IMR-90 (cell line): ENCODE measurements around the gene LRP6. TPM values are rescaled to one million over a fixed set of nuclear protein-coding genes. Genes with fewer than 3 reads are reported as not detected.

Experiments
- ATAC-seq: fragments of 200-7000 bp; cut with Tn5 transposase; 2 replicates; pipeline ENCODE4 v1.9.1; 2020; ENCODE audit warnings: low read depth, mild to moderate bottlenecking, moderate library complexity
- BruUV-seq: library from RNA; stranded (reverse); fragments of 400-500 nt; replicated peaks from 2 replicates; lab custom pipeline; 2021; lab: Mats Ljungman, UMichigan
- CTCF ChIA-PET: fragments of 300-600 bp; formaldehyde crosslinking; extraction: SDS; loops from one replicate; lab custom pipeline; 2021; ENCODE audit warnings: antibody characterized with exemption; lab: Yijun Ruan, JAX
- POLR2A ChIA-PET: fragments of 300-600 bp; sonication (Branson Sonifier 250); formaldehyde crosslinking; loops from one replicate; lab custom pipeline; 2022; ENCODE audit warnings: antibody characterized with exemption; ENCODE audit not compliant: unreplicated experiment; lab: Charles Lee
- DNase-seq: peaks from one replicate; pipeline ENCODE4 v3.0.0; 2013
- H2AFZ ChIP-seq: replicated peaks from 2 replicates; pipeline ENCODE3; 2013; ENCODE audit warnings: low read length, mild to moderate bottlenecking; ENCODE audit not compliant: poor library complexity
- H2AK5ac ChIP-seq: 2 replicates; pipeline ENCODE4 v1.6.1; 2013; ENCODE audit warnings: low read depth, low read length, inconsistent platforms
- H2AK9ac ChIP-seq: replicated peaks from 2 replicates; pipeline ENCODE3; 2013; ENCODE audit warnings: mild to moderate bottlenecking, low read depth, low read length, moderate library complexity; ENCODE audit not compliant: poor library complexity
- H2BK120ac ChIP-seq: 2 replicates; pipeline ENCODE4 v1.6.1; 2013; ENCODE audit warnings: low read depth, low read length, inconsistent platforms
- H2BK15ac ChIP-seq: 3 replicates; pipeline ENCODE4 v1.6.1; 2013; ENCODE audit warnings: low read depth, low read length, inconsistent platforms
- H2BK20ac ChIP-seq: 2 replicates; pipeline ENCODE4 v1.6.1; 2013; ENCODE audit warnings: low read depth, mild to moderate bottlenecking, inconsistent platforms, low read length, moderate library complexity
- H2BK5ac ChIP-seq: 2 replicates; pipeline ENCODE4 v1.6.1; 2013; ENCODE audit warnings: mild to moderate bottlenecking, low read depth, low read length, inconsistent platforms; ENCODE audit not compliant: poor library complexity, severe bottlenecking
- H3K14ac ChIP-seq: replicated peaks from 2 replicates; pipeline ENCODE4 v1.6.1; 2013; ENCODE audit warnings: low read depth, low read length, inconsistent platforms
- H3K18ac ChIP-seq: 2 replicates; pipeline ENCODE4 v1.6.1; 2013; ENCODE audit warnings: low read depth, low read length, control low read depth
- H3K23ac ChIP-seq: 2 replicates; pipeline ENCODE4 v1.6.1; 2013; ENCODE audit warnings: low read depth, low read length, inconsistent platforms
- H3K27ac ChIP-seq: 2 replicates; pipeline ENCODE4 v1.5.1; 2013; ENCODE audit warnings: mild to moderate bottlenecking, control low read depth, low read length; ENCODE audit not compliant: insufficient read depth
- H3K27me3 ChIP-seq: 2 replicates; pipeline ENCODE4 v1.6.1; 2013; ENCODE audit warnings: low read length; ENCODE audit not compliant: control insufficient read depth, insufficient read depth
- H3K36me3 ChIP-seq: 2 replicates; pipeline ENCODE4 v1.6.1; 2013; ENCODE audit warnings: low read length, mixed read lengths; ENCODE audit not compliant: control insufficient read depth, insufficient read depth
- H3K4ac ChIP-seq: 2 replicates; pipeline ENCODE4 v1.6.1; 2013; ENCODE audit warnings: low read depth, low read length, inconsistent platforms
- H3K4me1 ChIP-seq: 2 replicates; pipeline ENCODE4 v1.6.1; 2013; ENCODE audit warnings: low read length, mixed read lengths; ENCODE audit not compliant: control insufficient read depth, insufficient read depth
- H3K4me2 ChIP-seq: 2 replicates; pipeline ENCODE4 v1.6.1; 2013; ENCODE audit warnings: low read depth, mild to moderate bottlenecking, control low read depth, low read length, moderate library complexity
- H3K4me3 ChIP-seq: 2 replicates; pipeline ENCODE4 v1.5.1; 2013; ENCODE audit warnings: low read depth, mild to moderate bottlenecking, control low read depth, low read length, moderate library complexity; ENCODE audit not compliant: insufficient read depth
- H3K56ac ChIP-seq: 2 replicates; pipeline ENCODE4 v1.6.1; 2013; ENCODE audit warnings: low read length, inconsistent platforms; ENCODE audit not compliant: insufficient read depth; ENCODE audit errors: extremely low read depth
- H3K79me1 ChIP-seq, 2 experiments: 2 replicates each; pipeline ENCODE4 v1.6.1; 2013; ENCODE audit warnings: low read length in 2 of 2, inconsistent platforms in 1 of 2, low read depth in 1 of 2
- H3K9ac ChIP-seq: 2 replicates; pipeline ENCODE4 v1.6.1; 2013; ENCODE audit warnings: low read depth, low read length, control low read depth
- H3K9me1 ChIP-seq: 2 replicates; pipeline ENCODE4 v1.6.1; 2013; ENCODE audit warnings: low read length, inconsistent platforms; ENCODE audit not compliant: insufficient read depth
- H3K9me3 ChIP-seq: 2 replicates; pipeline ENCODE4 v1.6.1; 2013; ENCODE audit warnings: low read length; ENCODE audit not compliant: control insufficient read depth, insufficient read depth
- H4K20me1 ChIP-seq: 2 replicates; pipeline ENCODE4 v1.6.1; 2013; ENCODE audit warnings: low read length, inconsistent platforms; ENCODE audit not compliant: insufficient read depth
- H4K5ac ChIP-seq: 2 replicates; pipeline ENCODE4 v1.6.1; 2013; ENCODE audit warnings: mild to moderate bottlenecking, low read depth, low read length, control low read depth
- H4K8ac ChIP-seq, 2 experiments: 2 replicates each; pipeline ENCODE4 v1.6.1; 2013; ENCODE audit warnings: low read depth in 2 of 2, low read length in 2 of 2, control low read depth in 1 of 2, inconsistent platforms in 1 of 2
- H4K91ac ChIP-seq: 2 replicates; pipeline ENCODE4 v1.6.1; 2013; ENCODE audit warnings: low read depth, low read length, inconsistent platforms; ENCODE audit not compliant: insufficient read depth
- CEBPB ChIP-seq: IDR thresholded peaks from 2 replicates; pipeline ENCODE4 v1.6.1; 2012; ENCODE audit warnings: low read depth, low read length, improper control_type of control experiment
- CHD1 ChIP-seq: IDR thresholded peaks from 2 replicates; pipeline ENCODE4 v1.6.1; 2012; ENCODE audit warnings: low read depth, low read length, improper control_type of control experiment
- ELK1 ChIP-seq: fragments of 150-350 bp; IDR thresholded peaks from 2 replicates; pipeline ENCODE4 v1.6.1; 2016; ENCODE audit warnings: low read depth, mild to moderate bottlenecking, low read length, moderate library complexity, borderline replicate concordance
- FOS ChIP-seq: fragments of 150-350 bp; IDR thresholded peaks from 2 replicates; pipeline ENCODE4 v1.6.1; 2016; ENCODE audit warnings: low read depth, low read length
- MAFK ChIP-seq: IDR thresholded peaks from 2 replicates; pipeline ENCODE4 v1.6.1; 2012; ENCODE audit warnings: low read depth, low read length, improper control_type of control experiment
- MAZ ChIP-seq: IDR thresholded peaks from 2 replicates; pipeline ENCODE4 v1.6.1; 2012; ENCODE audit warnings: low read depth, mild to moderate bottlenecking, low read length, improper control_type of control experiment, moderate library complexity, borderline replicate concordance
- MXI1 ChIP-seq: IDR thresholded peaks from 2 replicates; pipeline ENCODE4 v1.6.1; 2012; ENCODE audit warnings: low read depth, mild to moderate bottlenecking, low read length, moderate library complexity, borderline replicate concordance
- NFE2L2 ChIP-seq: fragments of 150-350 bp; IDR thresholded peaks from 2 replicates; pipeline ENCODE4 v1.6.1; 2016; ENCODE audit warnings: low read depth, mild to moderate bottlenecking, low read length
- POLR2A ChIP-seq: IDR thresholded peaks from 2 replicates; pipeline ENCODE4 v1.6.1; 2012; ENCODE audit warnings: mild to moderate bottlenecking, low read depth, low read length
- RAD21 ChIP-seq: IDR thresholded peaks from 2 replicates; pipeline ENCODE4 v1.6.1; 2012; ENCODE audit warnings: low read length, improper control_type of control experiment
- RCOR1 ChIP-seq: IDR thresholded peaks from 2 replicates; pipeline ENCODE4 v1.6.1; 2012; ENCODE audit warnings: mild to moderate bottlenecking, low read length, improper control_type of control experiment; ENCODE audit not compliant: insufficient replicate concordance
- RFX5 ChIP-seq: IDR thresholded peaks from 2 replicates; pipeline ENCODE4 v1.8.0; 2012; ENCODE audit warnings: low read depth, mild to moderate bottlenecking, low read length, moderate library complexity
- USF2 ChIP-seq: fragments of 150-350 bp; IDR thresholded peaks from 2 replicates; pipeline ENCODE4 v1.6.1; 2017; ENCODE audit warnings: mild to moderate bottlenecking, antibody characterized with exemption, low read length, low read depth
- WGBS, 2 experiments: methylation state at CpG; one replicate each; pipeline versions ENCODE4 v1.1.5 to v1.1.7; 2013; ENCODE audit warnings: missing lambda C conversion rate in 2 of 2; ENCODE audit not compliant: insufficient read length in 1 of 2; ENCODE audit errors: extremely low coverage in 2 of 2; 5-methylcytosine and 5-hydroxymethylcytosine counted together
- dilution Hi-C: fragments of 300-500 bp; cut with HindIII; formaldehyde crosslinking; loops from one replicate; pipeline ENCODE4 v1.14.3; 2018; ENCODE audit warnings: low sequenced_read_pairs; ENCODE audit not compliant: unreplicated experiment
- in situ Hi-C: fragments of 300-500 bp; cut with MboI; formaldehyde crosslinking; loops from 3 replicates; pipeline ENCODE4 v1.14.3; 2019; ENCODE audit warnings: low sequenced_read_pairs, inconsistent platforms, mixed read lengths
- intact Hi-C: fragments of 100-400 bp; cut with micrococcal nuclease; formaldehyde crosslinking; loops from 2 replicates; pipeline ENCODE4 v1.10.0; 2022
- polyA plus RNA-seq, 3 experiments: library from polyadenylated mRNA; depleted of rRNA; stranded (reverse); fragments of >200 nt; gene quantifications; 2 replicates each; pipeline ENCODE4 v1.2.3, GENCODE V29; 2012; ENCODE audit warnings: low replicate concordance in 1 of 3
- total RNA-seq: library from RNA; depleted of rRNA; stranded (reverse); fragments of >200 nt; gene quantifications from 2 replicates; pipeline ENCODE4 v1.2.3, GENCODE V29; 2012

LRP6 gene
- total and polyA plus RNA-seq, 2 of the 4 experiments (the other 2 are of a cell fraction) = 14.2 to 32.1 TPM

- H3K4me3 ChIP-seq = no peak overlapping the region
- no peak overlapping the region for H2BK15ac ChIP-seq
- H3K9ac ChIP-seq = no peak overlapping the region
- no peak overlapping the region for H4K8ac ChIP-seq
- no peaks in the 10 kb centered on the region for H3K9me1 ChIP-seq
- H4K20me1 ChIP-seq = peaks cover 4% of the 10 kb centered on the region; the same call in 1 of the 2 replicates
- H2BK20ac ChIP-seq = no peak overlapping the region
- H4K5ac ChIP-seq = no peak overlapping the region
- 0 out of 2 replicates have a peak, but pooled peaks cover 3% of the 10 kb centered on the region for H3K4me1 ChIP-seq
- H2AK5ac ChIP-seq = no peak overlapping the region
- ChIA-PET CTCF (interaction anchor here (0.7 kb wide), 2 partner anchors 10 to 31 kb away, joined by 3 read pairs; no protein-coding TSS in a partner anchor), POLR2A (interaction anchor here (0.6 kb wide), 1 partner anchor 10 kb away, joined by 3 read pairs; no protein-coding TSS in a partner anchor)
- H3K4me2 ChIP-seq = no peak overlapping the region
- no peak overlapping the region for H3K14ac ChIP-seq
- no peak overlapping the region for H2AK9ac ChIP-seq
- H3K36me3 ChIP-seq = peaks cover 7% of the 10 kb centered on the region
- dilution Hi-C loops = no loop called here
- H2BK120ac ChIP-seq = no peak overlapping the region
- no peaks in the 10 kb centered on the region for H3K27me3 ChIP-seq
- H3K79me1 ChIP-seq = peaks cover 13 to 20% of the 10 kb centered on the region in 2 experiments
- intact Hi-C loops = no loop called here
- ATAC-seq = no peak
- H2BK5ac ChIP-seq = no peak overlapping the region
- H3K56ac ChIP-seq = no peak overlapping the region
- H3K4ac ChIP-seq = no peak overlapping the region
- TF ChIP-seq MAFK (no peak), RCOR1 (no peak), RAD21 (no peak), CEBPB (no peak), POLR2A (no peak), USF2 (no peak), ELK1 (no peak), CHD1 (no peak), RFX5 (no peak), NFE2L2 (no peak), MXI1 (no peak), FOS (no peak), MAZ (no peak)
- H4K91ac ChIP-seq = no peak overlapping the region
- H3K9me3 ChIP-seq = peaks cover 7% of the 10 kb centered on the region
- DNase-seq = no peak
- no peak overlapping the region for H3K27ac ChIP-seq
- BruUV-seq = no TSS peak
- H3K23ac ChIP-seq = no peak overlapping the region
- WGBS, 2 experiments = no CpG with 5 or more reads among the region's 1 CpG
- no peak overlapping the region for H2AFZ ChIP-seq
- no peak overlapping the region for H3K18ac ChIP-seq
- in situ Hi-C loops = no loop called here
These were observed 71.3 kb downstream of the LRP6 start for GRCh38 chr12:12195516-12195915.
